GM10248 (cell line): ENCODE measurements around the gene CENPX.

ENCODE experiments used
- CTCF ChIA-PET: fragments of 300-600 bp; sonication (Branson Sonifier 250); formaldehyde crosslinking; extraction: SDS; loops from one replicate; lab custom pipeline; 2021; ENCODE audit warnings: antibody characterized with exemption; lab: Yijun Ruan, JAX
- POLR2A ChIA-PET: fragments of 350-650 bp; sonication (Branson Sonifier 250); formaldehyde crosslinking; extraction: SDS; loops from one replicate; lab custom pipeline; 2020; ENCODE audit warnings: antibody characterized with exemption; lab: Yijun Ruan, JAX
- DNase-seq: peaks from one replicate; pipeline ENCODE4 v3.0.0; 2012; ENCODE audit errors: extremely low spot score
- CTCF ChIP-seq: IDR thresholded peaks from 2 replicates; pipeline ENCODE4 v1.5.1; 2012; ENCODE audit warnings: mild to moderate bottlenecking, low read depth; ENCODE audit errors: extremely low read depth, missing control alignments, control extremely low read depth

Gene CENPX

GRCh38 chr17:81980707-81981343 lies 41.9 kb downstream of the CENPX start:
- TF ChIP-seq CTCF = no peak
- POLR2A ChIA-PET = no interaction called here

GRCh38 chr17:81980122-81980521 lies 42.6 kb downstream of the CENPX start:
- ChIA-PET CTCF (interaction anchor here (1.2 to 3.4 kb wide), 3 partner anchors 20 to 58 kb away, joined by 3 to 18 read pairs (median 4); partner anchors contain the start of gene DCXR), POLR2A (no interaction called here)
- DNase-seq = no peak
- TF ChIP-seq CTCF = no peak

More at GRCh38 chr17:81980707-81981343, 41.9 kb downstream of the CENPX start:
- no peak for DNase-seq
- CTCF ChIA-PET = interaction anchor here (1.6 to 3.4 kb wide), 2 partner anchors 21 to 39 kb away, joined by 4 to 18 read pairs; no protein-coding TSS in a partner anchor

GRCh38 chr17:81978524-81979298 lies 44.0 kb downstream of the CENPX start:
- DNase-seq = no peak
- POLR2A ChIA-PET = no interaction called here
- TF ChIP-seq CTCF = no peak
- CTCF ChIA-PET = interaction anchor here (1.2 to 3.4 kb wide), 2 partner anchors 19 to 59 kb away, joined by 3 to 18 read pairs; partner anchors contain the start of gene DCXR

GRCh38 chr17:81977211-81977808 lies 45.4 kb downstream of the CENPX start, which contains the start of gene ASPSCR1:
Gene ASPSCR1 (plus strand): TSS chr17:81977629. CDS start chr17:81977647, 18 bp downstream.
- TF ChIP-seq CTCF = no peak
- DNase-seq = peak; percentile 96
- ChIA-PET POLR2A (interaction anchor here (1.1 kb wide), 1 partner anchor 10 kb away, joined by 6 read pairs; no protein-coding TSS in a partner anchor), CTCF (interaction anchor here (1.3 kb wide), 3 partner anchors 10 to 18 kb away, joined by 3 to 7 read pairs (median 3); no protein-coding TSS in a partner anchor)

- CTCF ChIA-PET = interaction anchor here (1.3 to 1.9 kb wide), 4 partner anchors 9 to 17 kb away, joined by 3 to 14 read pairs (median 5); no protein-coding TSS in a partner anchor
- no peak for TF ChIP-seq CTCF
- no peak for DNase-seq
- POLR2A ChIA-PET = interaction anchor here (1.1 kb wide), 1 partner anchor 9 kb away, joined by 6 read pairs; no protein-coding TSS in a partner anchor
Measured at GRCh38 chr17:81976332-81977210, 46.1 kb downstream of the CENPX start.
